Effector memory CD4-positive, alpha-beta T cell (primary cell): ENCODE results near the gene VEZT.

Experiments used
- DNase-seq, 3 donors: peaks; one replicate each; pipeline ENCODE4 v3.0.0-alpha.2; 2020
- H3K27ac ChIP-seq: 2 replicates; pipeline ENCODE4 v1.7.0; 2013; ENCODE audit warnings: mild to moderate bottlenecking, low read length, moderate library complexity; ENCODE audit not compliant: insufficient read depth, poor library complexity, severe bottlenecking
- H3K27me3 ChIP-seq: replicated peaks from 2 replicates; pipeline ENCODE4 v1.7.0; 2013; ENCODE audit warnings: mild to moderate bottlenecking, low read length; ENCODE audit not compliant: insufficient read depth, control insufficient read depth, poor library complexity, severe bottlenecking
- H3K36me3 ChIP-seq: 2 replicates; pipeline ENCODE4 v1.7.0; 2013; ENCODE audit warnings: mild to moderate bottlenecking, low read length, moderate library complexity; ENCODE audit not compliant: control insufficient read depth, insufficient read depth
- H3K4me1 ChIP-seq: 2 replicates; pipeline ENCODE4 v1.7.0; 2013; ENCODE audit warnings: low read length, mild to moderate bottlenecking; ENCODE audit not compliant: control insufficient read depth, insufficient read depth, poor library complexity, severe bottlenecking
- H3K4me3 ChIP-seq: 2 replicates; pipeline ENCODE4 v1.7.0; 2013; ENCODE audit warnings: low read length, low read depth, mild to moderate bottlenecking; ENCODE audit not compliant: insufficient read depth, poor library complexity, severe bottlenecking
- H3K9me3 ChIP-seq: 2 replicates; pipeline ENCODE4 v1.7.0; 2013; ENCODE audit warnings: mild to moderate bottlenecking, low read length, moderate library complexity; ENCODE audit not compliant: control insufficient read depth

The VEZT gene

GRCh38 chr12:95198914-95199313 lies 18.7 kb upstream of the VEZT start:
- Histone ChIP-seq H3K4me3 (no peak overlapping the region), H3K27me3 (no peaks in the 10 kb centered on the region), H3K27ac (no peak overlapping the region), H3K36me3 (no peaks in the 10 kb centered on the region), H3K9me3 (no peaks in the 10 kb centered on the region), H3K4me1 (no peaks in the 10 kb centered on the region)
- no peak for DNase-seq

GRCh38 chr12:95200128-95200894 lies 17.3 kb upstream of the VEZT start:
- no peaks in the 10 kb centered on the region for H3K36me3 ChIP-seq

GRCh38 chr12:95201056-95201670 lies 16.4 kb upstream of the VEZT start:
- Histone ChIP-seq H3K4me1 (no peaks in the 10 kb centered on the region), H3K9me3 (no peaks in the 10 kb centered on the region), H3K27ac (no peak overlapping the region), H3K36me3 (no peaks in the 10 kb centered on the region), H3K27me3 (no peaks in the 10 kb centered on the region), H3K4me3 (no peak overlapping the region)
- DNase-seq: no peak

More at GRCh38 chr12:95200128-95200894, 17.3 kb upstream of the VEZT start:
- Histone ChIP-seq H3K4me3 (no peak overlapping the region), H3K27me3 (no peaks in the 10 kb centered on the region), H3K4me1 (no peaks in the 10 kb centered on the region), H3K9me3 (no peaks in the 10 kb centered on the region), H3K27ac (no peak overlapping the region)
- no peak for DNase-seq

- H3K4me1 ChIP-seq: no peaks in the 10 kb centered on the region
- no peaks in the 10 kb centered on the region for H3K27me3 ChIP-seq
- H3K9me3 ChIP-seq: no peaks in the 10 kb centered on the region
- H3K36me3 ChIP-seq: no peaks in the 10 kb centered on the region
- H3K27ac ChIP-seq: no peak overlapping the region
- no peak for DNase-seq
- no peak overlapping the region for H3K4me3 ChIP-seq
Observed at GRCh38 chr12:95202691-95203486, 14.7 kb upstream of the VEZT start.

GRCh38 chr12:95203487-95204030 lies 14.0 kb upstream of the VEZT start:
- H3K4me3 ChIP-seq: no peak overlapping the region
- no peaks in the 10 kb centered on the region for H3K27me3 ChIP-seq
- H3K9me3 ChIP-seq: no peaks in the 10 kb centered on the region
- H3K4me1 ChIP-seq: no peaks in the 10 kb centered on the region
- no peak overlapping the region for H3K27ac ChIP-seq
- H3K36me3 ChIP-seq: no peaks in the 10 kb centered on the region
- no peak for DNase-seq

GRCh38 chr12:95204141-95204866 lies 13.3 kb upstream of the VEZT start:
- Histone ChIP-seq H3K9me3 (no peaks in the 10 kb centered on the region), H3K36me3 (no peaks in the 10 kb centered on the region), H3K27me3 (no peaks in the 10 kb centered on the region), H3K4me1 (no peaks in the 10 kb centered on the region), H3K4me3 (no peak overlapping the region), H3K27ac (no peak overlapping the region)
- no peak for DNase-seq

GRCh38 chr12:95205016-95205624 lies 12.5 kb upstream of the VEZT start:
- H3K27me3 ChIP-seq: no peaks in the 10 kb centered on the region
- H3K27ac ChIP-seq: no peak overlapping the region
- no peak for DNase-seq
- H3K4me1 ChIP-seq: no peaks in the 10 kb centered on the region
- H3K36me3 ChIP-seq: no peaks in the 10 kb centered on the region
- H3K9me3 ChIP-seq: no peaks in the 10 kb centered on the region
- no peak overlapping the region for H3K4me3 ChIP-seq

GRCh38 chr12:95205685-95206084 lies 11.9 kb upstream of the VEZT start:
- no peaks in the 10 kb centered on the region for H3K9me3 ChIP-seq
- no peak overlapping the region for H3K27ac ChIP-seq
- H3K4me1 ChIP-seq: no peaks in the 10 kb centered on the region
- H3K36me3 ChIP-seq: no peaks in the 10 kb centered on the region
- H3K27me3 ChIP-seq: no peaks in the 10 kb centered on the region
- DNase-seq: no peak
- H3K4me3 ChIP-seq: no peak overlapping the region

- Histone ChIP-seq H3K27ac (no peak overlapping the region), H3K27me3 (no peaks in the 10 kb centered on the region), H3K36me3 (no peaks in the 10 kb centered on the region), H3K9me3 (no peaks in the 10 kb centered on the region), H3K4me3 (no peak overlapping the region), H3K4me1 (no peaks in the 10 kb centered on the region)
- no peak for DNase-seq
Observed at GRCh38 chr12:95206916-95207315, 10.7 kb upstream of the VEZT start.
